ENCODE results near the gene MYCBP2. TPM values are rescaled to one million over a fixed set of nuclear protein-coding genes. Genes with fewer than 3 reads are reported as not detected.
A peak's percentile ranks its signal among the peaks of the same experiment; 100 is the strongest.

MYCBP2 gene
- total and polyA plus RNA-seq, 5 donors, result 28.0 to 88.1 (median 70.8) TPM

DNA sequence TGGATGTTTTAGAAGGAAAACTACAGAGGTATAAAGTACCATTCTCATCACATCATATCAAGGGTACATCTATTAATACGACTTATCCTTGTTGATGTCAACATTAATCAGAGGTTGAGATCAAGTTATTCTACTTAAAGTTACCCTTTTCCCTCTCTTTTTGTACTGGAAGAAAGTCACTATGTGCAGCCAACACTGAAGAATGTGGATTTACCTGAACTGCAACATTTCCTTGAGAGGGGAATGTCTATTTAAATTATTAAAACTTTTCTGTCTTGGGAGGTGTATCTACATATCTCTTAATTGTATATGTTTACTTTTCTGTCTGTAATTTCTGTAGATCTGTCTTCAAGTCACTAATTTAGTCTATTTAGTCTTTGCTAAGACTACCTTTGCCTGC is 297.5 kb downstream of the MYCBP2 start:
- Histone ChIP-seq H3K27ac (ENCODE audit: low read length) (no peak overlapping the region), H3K9me3 (ENCODE audit: control insufficient read depth, low read length) (no peaks in the 10 kb centered on the region), H3K27me3 (ENCODE audit: control insufficient read depth, insufficient read depth) (no peaks in the 10 kb centered on the region), H3K4me3 (ENCODE audit: low read length) (no peak overlapping the region), H3K4me1 (ENCODE audit: control insufficient read depth, insufficient read depth, low read length) (peaks cover 2% of the 10 kb centered on the region)
- WGBS, result 99% methylated on average over 1 of the region's 1 CpG
- ATAC-seq, result no peak
- DNase-seq, result no peak
- intact Hi-C loops (cut with DNase I), result no loop called here

GRCh38 chr13:77028202-77028601 is 298.7 kb downstream of the MYCBP2 start:
- ATAC-seq, result peak in 1 of 2 donors; percentile 54
- Histone ChIP-seq H3K27ac (ENCODE audit: low read length) (peak overlapping the region; percentile 91), H3K9me3 (ENCODE audit: control insufficient read depth, low read length) (no peaks in the 10 kb centered on the region), H3K27me3 (ENCODE audit: control insufficient read depth, insufficient read depth) (no peaks in the 10 kb centered on the region), H3K4me3 (ENCODE audit: low read length) (peak overlapping the region; percentile 99), H3K4me1 (ENCODE audit: control insufficient read depth, insufficient read depth, low read length) (peaks cover 7% of the 10 kb centered on the region)
- intact Hi-C loops (cut with DNase I), result no loop called here
- peak in 2 of 3 donors; percentile 39 to 47 for DNase-seq
- WGBS, result 35% methylated on average over 5 of the region's 5 CpGs

GRCh38 chr13:77026861-77027621 is 299.9 kb downstream of the MYCBP2 start, which contains the start of gene FBXL3:
FBXL3 (minus strand) TSS chr13:77027159; CDS start chr13:77021860, 5,299 bp downstream.
- H3K4me1 ChIP-seq (ENCODE audit: control insufficient read depth, insufficient read depth, low read length), result peaks cover 10% of the 10 kb centered on the region
- ATAC-seq, result peak; percentile 91 to 93
- intact Hi-C loops (cut with DNase I), result no loop called here

DNA sequence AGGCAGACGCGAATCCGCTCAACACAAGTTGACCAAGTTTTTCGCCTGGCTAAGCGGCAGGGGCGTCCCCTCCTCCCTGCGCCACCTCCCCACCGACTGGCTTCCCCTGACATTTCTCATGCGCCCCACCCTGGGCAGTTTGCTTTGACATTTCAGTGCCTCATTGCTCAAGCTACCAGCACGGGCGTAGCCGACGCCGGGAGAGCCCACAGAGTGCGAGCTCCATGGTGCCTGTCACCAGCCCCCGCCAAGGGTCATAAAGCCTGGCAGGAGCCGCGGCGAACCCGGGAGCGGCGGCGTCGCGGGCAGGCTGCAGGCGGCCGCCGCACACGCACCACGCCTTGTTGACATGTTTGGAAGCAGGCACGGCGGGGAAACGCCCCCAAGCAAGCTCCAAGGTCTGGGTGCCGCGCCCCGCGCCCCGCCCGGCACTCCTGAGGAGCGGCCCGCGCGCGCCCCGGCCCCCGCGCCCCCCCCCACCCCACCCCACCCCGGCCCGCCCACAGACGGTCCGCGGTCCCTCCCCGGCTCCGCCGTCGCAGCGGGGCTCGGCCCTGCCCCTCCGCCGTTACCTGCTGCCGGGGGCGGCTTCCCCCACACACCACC is 300.5 kb downstream of the MYCBP2 start:
- peak; percentile 90 to 95 (median 93) for DNase-seq
- no peaks in the 10 kb centered on the region for H3K9me3 ChIP-seq (ENCODE audit: control insufficient read depth, low read length)
- H3K27me3 ChIP-seq (ENCODE audit: control insufficient read depth, insufficient read depth), result no peaks in the 10 kb centered on the region
- intact Hi-C loops (cut with DNase I), result no loop called here
- peak overlapping the region; percentile 99 for H3K4me3 ChIP-seq (ENCODE audit: low read length)
- WGBS, result under 1% methylated on average over 58 of the region's 62 CpGs
- H3K27ac ChIP-seq (ENCODE audit: low read length), result peak overlapping the region; percentile 100
- peaks cover 10% of the 10 kb centered on the region for H3K4me1 ChIP-seq (ENCODE audit: control insufficient read depth, insufficient read depth, low read length)
- ATAC-seq, result peak; percentile 81 to 86

More at GRCh38 chr13:77026861-77027621, 299.9 kb downstream of the MYCBP2 start, which contains the start of gene FBXL3:
- no peaks in the 10 kb centered on the region for H3K9me3 ChIP-seq (ENCODE audit: control insufficient read depth, low read length)
- peak; percentile 88 to 95 (median 94) for DNase-seq
- H3K27me3 ChIP-seq (ENCODE audit: control insufficient read depth, insufficient read depth), result no peaks in the 10 kb centered on the region
- peak within 1 kb of the TSS; percentile 99 for H3K4me3 ChIP-seq (ENCODE audit: low read length)
- peak within 1 kb of the TSS; percentile 100 for H3K27ac ChIP-seq (ENCODE audit: low read length)
- under 1% methylated on average over 74 of the region's 74 CpGs for WGBS

DNA sequence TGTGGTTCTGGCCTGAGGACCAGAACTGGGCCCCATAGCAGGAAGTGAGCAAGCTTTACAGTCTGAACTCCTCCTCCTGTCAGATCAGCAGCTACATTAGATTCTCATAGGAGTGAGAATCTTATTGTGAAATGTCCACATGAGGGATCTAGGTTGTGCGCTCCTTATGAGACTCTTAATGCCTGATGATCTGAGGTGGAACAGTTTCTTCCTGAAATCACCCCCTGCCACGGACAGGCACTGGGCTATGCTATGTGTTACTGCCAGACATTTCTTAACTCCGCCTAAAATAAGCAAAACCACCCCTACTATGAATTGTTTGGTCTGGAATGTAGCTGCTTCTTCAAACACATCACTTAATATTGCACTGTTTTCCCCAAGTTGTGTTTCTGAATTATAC is 304.6 kb downstream of the MYCBP2 start:
- WGBS, result 54% methylated on average over 3 of the region's 3 CpGs
- intact Hi-C loops (cut with DNase I), result no loop called here
- H3K4me3 ChIP-seq (ENCODE audit: low read length), result no peak overlapping the region
- ATAC-seq, result no peak
- no peaks in the 10 kb centered on the region for H3K9me3 ChIP-seq (ENCODE audit: control insufficient read depth, low read length)
- H3K27ac ChIP-seq (ENCODE audit: low read length), result no peak overlapping the region
- H3K27me3 ChIP-seq (ENCODE audit: control insufficient read depth, insufficient read depth), result no peaks in the 10 kb centered on the region
- DNase-seq, result no peak
- peaks cover 8% of the 10 kb centered on the region for H3K4me1 ChIP-seq (ENCODE audit: control insufficient read depth, insufficient read depth, low read length)

DNA sequence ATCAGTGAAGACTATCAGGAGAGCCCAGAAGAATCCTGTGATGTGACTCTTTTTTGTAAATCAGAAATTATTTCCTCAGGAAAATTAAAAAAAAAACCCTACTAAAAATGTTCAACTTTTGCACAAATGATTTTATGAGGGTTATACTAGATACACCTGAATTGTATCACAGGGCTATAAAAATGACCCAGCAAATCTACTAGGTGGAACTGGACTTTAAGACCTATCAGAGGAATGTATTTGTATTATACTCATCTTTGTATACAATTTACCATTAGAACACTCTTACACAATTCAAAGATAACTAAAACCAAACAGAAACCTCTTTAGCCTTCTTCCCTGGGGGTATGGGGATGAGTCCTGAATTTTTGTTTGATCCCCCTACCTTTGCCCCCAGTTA is 307.1 kb downstream of the MYCBP2 start:
- intact Hi-C loops (cut with DNase I), result no loop called here
- H3K4me1 ChIP-seq (ENCODE audit: control insufficient read depth, insufficient read depth, low read length), result peaks cover 10% of the 10 kb centered on the region
- H3K9me3 ChIP-seq (ENCODE audit: control insufficient read depth, low read length), result no peaks in the 10 kb centered on the region
- no peak for DNase-seq
- H3K4me3 ChIP-seq (ENCODE audit: low read length), result no peak overlapping the region
- no peak overlapping the region for H3K27ac ChIP-seq (ENCODE audit: low read length)
- no peak for ATAC-seq
- no peaks in the 10 kb centered on the region for H3K27me3 ChIP-seq (ENCODE audit: control insufficient read depth, insufficient read depth)

GRCh38 chr13:77016888-77017623 is 309.8 kb downstream of the MYCBP2 start:
- H3K27ac ChIP-seq (ENCODE audit: low read length), result peak overlapping the region; percentile 75
- peaks cover 2% of the 10 kb centered on the region for H3K4me1 ChIP-seq (ENCODE audit: control insufficient read depth, insufficient read depth, low read length)
- no peak for DNase-seq
- intact Hi-C loops (cut with DNase I), result no loop called here
- WGBS, result 83% methylated on average over 6 of the region's 6 CpGs
- no peak overlapping the region for H3K4me3 ChIP-seq (ENCODE audit: low read length)
- H3K27me3 ChIP-seq (ENCODE audit: control insufficient read depth, insufficient read depth), result no peaks in the 10 kb centered on the region
- ATAC-seq, result no peak
- H3K9me3 ChIP-seq (ENCODE audit: control insufficient read depth, low read length), result no peaks in the 10 kb centered on the region

- ATAC-seq (peak; percentile 49 to 53), DNase-seq (no peak)
- WGBS, result 68% methylated on average over 3 of the region's 3 CpGs
- Histone ChIP-seq H3K4me3 (ENCODE audit: low read length) (no peak overlapping the region), H3K9me3 (ENCODE audit: control insufficient read depth, low read length) (no peaks in the 10 kb centered on the region), H3K27me3 (ENCODE audit: control insufficient read depth, insufficient read depth) (no peaks in the 10 kb centered on the region), H3K4me1 (ENCODE audit: control insufficient read depth, insufficient read depth, low read length) (peaks cover 2% of the 10 kb centered on the region), H3K27ac (ENCODE audit: low read length) (peak overlapping the region; percentile 75)
- intact Hi-C loops (cut with DNase I), result no loop called here
These were observed 310.6 kb downstream of the MYCBP2 start for GRCh38 chr13:77016251-77016812.

- Histone ChIP-seq H3K27ac (ENCODE audit: low read length) (no peak overlapping the region), H3K9me3 (ENCODE audit: control insufficient read depth, low read length) (no peaks in the 10 kb centered on the region), H3K4me1 (ENCODE audit: control insufficient read depth, insufficient read depth, low read length) (peaks cover 2% of the 10 kb centered on the region), H3K4me3 (ENCODE audit: low read length) (no peak overlapping the region), H3K27me3 (ENCODE audit: control insufficient read depth, insufficient read depth) (no peaks in the 10 kb centered on the region)
- DNase-seq (no peak), ATAC-seq (no peak)
- WGBS, result 83% methylated on average over 2 of the region's 2 CpGs
- intact Hi-C loops (cut with DNase I), result no loop called here
These were observed 311.8 kb downstream of the MYCBP2 start for GRCh38 chr13:77014906-77015685.

- ATAC-seq (no peak), DNase-seq (no peak)
- H3K27me3 ChIP-seq (ENCODE audit: control insufficient read depth, insufficient read depth), result no peaks in the 10 kb centered on the region
- intact Hi-C loops (cut with DNase I), result no loop called here
- H3K4me3 ChIP-seq (ENCODE audit: low read length), result no peak overlapping the region
- WGBS, result 75% methylated on average over 2 of the region's 2 CpGs
- H3K9me3 ChIP-seq (ENCODE audit: control insufficient read depth, low read length), result no peaks in the 10 kb centered on the region
- H3K4me1 ChIP-seq (ENCODE audit: control insufficient read depth, insufficient read depth, low read length), result peaks cover 2% of the 10 kb centered on the region
- no peak overlapping the region for H3K27ac ChIP-seq (ENCODE audit: low read length)
These were observed 312.9 kb downstream of the MYCBP2 start for GRCh38 chr13:77013853-77014542.

Measured in right cardiac atrium (tissue), 5 donors.